ENCODE measurements around the gene ALDH1A1.

The ALDH1A1 gene

DNA sequence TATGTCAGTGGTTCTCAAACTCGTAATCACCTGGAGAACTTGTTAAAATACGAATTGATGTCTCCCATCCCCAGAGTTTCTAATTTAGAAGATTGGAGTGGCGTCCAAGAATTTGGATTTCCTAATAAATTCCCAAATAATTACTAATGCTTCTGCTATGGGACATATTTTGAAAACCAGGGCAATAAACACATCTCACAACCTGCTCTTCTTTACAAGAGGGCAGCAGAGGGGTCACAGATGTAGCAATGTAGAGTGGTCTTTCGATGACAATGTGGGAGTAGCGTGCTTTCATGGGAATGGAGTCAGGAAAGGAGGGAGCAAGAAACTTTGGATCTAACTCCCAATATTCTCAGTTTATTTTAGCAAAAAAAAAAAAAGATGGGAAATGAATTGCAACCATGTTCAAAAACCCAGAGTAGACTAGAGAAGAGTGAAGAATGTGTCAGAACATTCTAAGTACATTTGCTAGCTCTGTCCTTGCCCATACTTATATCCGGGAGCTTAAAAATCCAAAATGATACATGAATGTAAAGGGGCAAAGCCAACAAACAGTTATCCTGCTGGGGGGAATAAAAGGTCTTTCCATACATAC, 33.8 kb upstream of the ALDH1A1 start:
- no peaks in the 10 kb centered on the region for H3K27me3 ChIP-seq (ENCODE audit: insufficient read depth, poor library complexity, severe bottlenecking)
- DNase-seq (ENCODE audit: low spot score) (no peak), ATAC-seq (ENCODE audit: low read depth) (no peak)
- H3K4me3 ChIP-seq (ENCODE audit: severe bottlenecking): no peak overlapping the region
- no peaks in the 10 kb centered on the region for H3K9me3 ChIP-seq (ENCODE audit: severe bottlenecking)
- H3K4me1 ChIP-seq (ENCODE audit: insufficient read depth, poor library complexity, severe bottlenecking): peaks cover 38% of the 10 kb centered on the region
- TF ChIP-seq, protein P1, sequence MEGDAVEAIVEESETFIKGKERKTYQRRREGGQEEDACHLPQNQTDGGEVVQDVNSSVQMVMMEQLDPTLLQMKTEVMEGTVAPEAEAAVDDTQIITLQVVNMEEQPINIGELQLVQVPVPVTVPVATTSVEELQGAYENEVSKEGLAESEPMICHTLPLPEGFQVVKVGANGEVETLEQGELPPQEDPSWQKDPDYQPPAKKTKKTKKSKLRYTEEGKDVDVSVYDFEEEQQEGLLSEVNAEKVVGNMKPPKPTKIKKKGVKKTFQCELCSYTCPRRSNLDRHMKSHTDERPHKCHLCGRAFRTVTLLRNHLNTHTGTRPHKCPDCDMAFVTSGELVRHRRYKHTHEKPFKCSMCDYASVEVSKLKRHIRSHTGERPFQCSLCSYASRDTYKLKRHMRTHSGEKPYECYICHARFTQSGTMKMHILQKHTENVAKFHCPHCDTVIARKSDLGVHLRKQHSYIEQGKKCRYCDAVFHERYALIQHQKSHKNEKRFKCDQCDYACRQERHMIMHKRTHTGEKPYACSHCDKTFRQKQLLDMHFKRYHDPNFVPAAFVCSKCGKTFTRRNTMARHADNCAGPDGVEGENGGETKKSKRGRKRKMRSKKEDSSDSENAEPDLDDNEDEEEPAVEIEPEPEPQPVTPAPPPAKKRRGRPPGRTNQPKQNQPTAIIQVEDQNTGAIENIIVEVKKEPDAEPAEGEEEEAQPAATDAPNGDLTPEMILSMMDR (IDR thresholded peaks at IDR 0.05; ENCODE audit: poor library complexity, severe bottlenecking): no peak
- no peaks in the 10 kb centered on the region for H3K36me3 ChIP-seq (ENCODE audit: low read depth)
- H3K27ac ChIP-seq (ENCODE audit: poor library complexity, severe bottlenecking): peak overlapping the region; percentile 92

DNA sequence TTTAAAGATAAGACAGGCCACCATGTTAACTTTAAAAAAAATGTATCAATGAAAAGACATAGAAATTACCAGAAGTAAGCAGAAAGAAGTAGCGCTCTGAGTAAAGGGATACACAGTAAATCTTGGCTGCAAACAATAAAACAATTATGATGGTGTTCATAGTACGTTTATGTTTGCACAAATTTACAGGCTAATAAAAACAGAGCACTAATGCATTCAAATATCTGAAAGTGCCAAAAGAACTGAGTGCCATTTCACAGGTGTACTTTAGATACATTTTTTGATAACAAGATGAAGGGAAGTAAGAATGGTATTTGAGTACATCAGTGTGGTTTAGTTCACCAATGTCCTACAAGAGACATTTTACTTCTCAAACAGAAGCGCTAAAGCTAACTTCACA, 32.9 kb upstream of the ALDH1A1 start:
- TF ChIP-seq, protein P1 (IDR thresholded peaks at IDR 0.05; ENCODE audit: poor library complexity, severe bottlenecking): no peak
- peaks cover 38% of the 10 kb centered on the region for H3K4me1 ChIP-seq (ENCODE audit: insufficient read depth, poor library complexity, severe bottlenecking)

DNA sequence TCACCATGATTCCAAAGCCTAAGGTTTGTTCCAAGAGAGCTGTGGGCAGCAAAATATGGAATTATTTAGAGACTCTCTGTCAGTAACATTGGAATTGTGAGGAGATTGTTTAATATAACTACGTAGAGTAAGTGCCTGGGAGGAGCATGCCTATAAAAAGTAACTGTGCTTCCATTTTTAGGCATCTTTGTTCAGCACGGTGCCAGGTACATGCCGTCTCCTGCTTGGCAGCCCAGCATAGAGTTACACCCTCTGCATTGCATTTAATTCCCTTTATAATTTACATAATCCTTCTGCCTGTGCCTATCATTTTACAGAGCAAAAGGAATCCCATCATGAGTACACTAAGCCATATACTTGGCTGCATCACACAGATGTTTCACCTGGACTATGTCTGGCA, 32.1 kb upstream of the ALDH1A1 start:
- DNase-seq (ENCODE audit: low spot score) (no peak), ATAC-seq (ENCODE audit: low read depth) (no peak)
- Histone ChIP-seq H3K4me1 (ENCODE audit: insufficient read depth, poor library complexity, severe bottlenecking) (peaks cover 40% of the 10 kb centered on the region), H3K4me3 (ENCODE audit: severe bottlenecking) (no peak overlapping the region), H3K27ac (ENCODE audit: poor library complexity, severe bottlenecking) (no peak overlapping the region), H3K36me3 (ENCODE audit: low read depth) (no peaks in the 10 kb centered on the region), H3K27me3 (ENCODE audit: insufficient read depth, poor library complexity, severe bottlenecking) (no peaks in the 10 kb centered on the region), H3K9me3 (ENCODE audit: severe bottlenecking) (no peaks in the 10 kb centered on the region)
- TF ChIP-seq, protein P1 (IDR thresholded peaks at IDR 0.05; ENCODE audit: poor library complexity, severe bottlenecking): no peak

More for the DNA sequence above, 32.9 kb upstream of the ALDH1A1 start:
- H3K4me3 ChIP-seq (ENCODE audit: severe bottlenecking): no peak overlapping the region
- peak overlapping the region; percentile 92 for H3K27ac ChIP-seq (ENCODE audit: poor library complexity, severe bottlenecking)
- no peaks in the 10 kb centered on the region for H3K36me3 ChIP-seq (ENCODE audit: low read depth)
- DNase-seq (ENCODE audit: low spot score): no peak
- no peaks in the 10 kb centered on the region for H3K27me3 ChIP-seq (ENCODE audit: insufficient read depth, poor library complexity, severe bottlenecking)
- H3K9me3 ChIP-seq (ENCODE audit: severe bottlenecking): no peaks in the 10 kb centered on the region
- ATAC-seq (ENCODE audit: low read depth): no peak

DNA sequence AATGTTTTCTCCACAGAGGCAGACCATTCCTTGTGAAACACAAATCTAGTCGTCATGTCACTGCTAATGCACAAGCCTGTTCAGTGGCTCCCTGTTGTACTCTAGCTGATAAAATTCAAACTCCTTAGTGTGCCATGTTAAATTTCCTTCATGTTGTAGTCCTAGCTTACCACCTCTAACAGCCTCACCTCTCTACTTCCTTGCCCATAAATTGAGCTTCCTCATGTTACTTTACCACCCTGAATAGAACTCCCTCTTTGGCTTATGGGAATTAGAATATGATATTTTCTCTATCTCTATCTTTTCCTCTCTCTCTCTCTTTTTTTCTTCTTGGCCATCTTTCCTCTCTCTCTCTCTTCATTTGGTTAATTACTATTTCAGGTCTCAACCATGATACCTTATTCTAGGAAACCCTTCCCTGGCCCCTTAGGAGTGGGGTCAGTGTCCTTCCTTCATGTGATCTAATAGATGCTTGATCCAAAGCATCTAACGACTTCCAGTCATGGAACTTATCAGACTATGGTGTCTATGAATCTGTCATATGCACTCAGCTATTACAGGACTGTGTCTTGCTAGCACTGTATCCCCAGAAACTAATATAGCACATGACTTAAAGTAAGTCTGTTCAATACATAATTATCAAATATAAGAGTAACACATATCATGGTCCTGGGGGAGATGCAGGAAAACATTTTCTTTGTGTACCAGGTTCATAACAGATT, 31.5 kb upstream of the ALDH1A1 start:
- no peak for DNase-seq (ENCODE audit: low spot score)
- Histone ChIP-seq H3K27me3 (ENCODE audit: insufficient read depth, poor library complexity, severe bottlenecking) (no peaks in the 10 kb centered on the region), H3K9me3 (ENCODE audit: severe bottlenecking) (no peaks in the 10 kb centered on the region), H3K36me3 (ENCODE audit: low read depth) (no peaks in the 10 kb centered on the region), H3K27ac (ENCODE audit: poor library complexity, severe bottlenecking) (no peak overlapping the region), H3K4me1 (ENCODE audit: insufficient read depth, poor library complexity, severe bottlenecking) (peaks cover 46% of the 10 kb centered on the region), H3K4me3 (ENCODE audit: severe bottlenecking) (no peak overlapping the region)
- ATAC-seq (ENCODE audit: low read depth): no peak
- TF ChIP-seq, protein P1 (IDR thresholded peaks at IDR 0.05; ENCODE audit: poor library complexity, severe bottlenecking): no peak

All from RWPE2 (cell line).